ENCODE data around the gene SOX6. TPM values are rescaled to one million over a fixed set of nuclear protein-coding genes. Genes with fewer than 3 reads are reported as not detected.
"Not testable (repeated sequence)": the region's sequence is repeated elsewhere in the genome, so short reads cannot be mapped to it uniquely, and the experiment has no call there.

SOX6 gene
- total RNA-seq, 2 experiments from 2014 or later = 0.20 TPM; not detected in 1

- Mint-ChIP-seq H3K4me3 (no peak overlapping the region), H3K36me3 (ENCODE audit: low read depth) (no peaks in the 10 kb centered on the region), H3K27me3 (no peaks in the 10 kb centered on the region), H3K9me3 (no peaks in the 10 kb centered on the region), H3K4me1 (ENCODE audit: low read depth) (no peaks in the 10 kb centered on the region), H3K27ac (no peak overlapping the region)
- ChIA-PET POLR2A (no interaction called here), CTCF (no interaction called here)
- no peak for TF ChIP-seq CTCF (IDR thresholded peaks at IDR 0.05)
- Histone ChIP-seq H3K27ac (ENCODE audit: low read depth in 1 of 2, low read length in 2 of 2) (no peak overlapping the region), H3K36me3 (ENCODE audit: insufficient read depth, low read length) (no peaks in the 10 kb centered on the region), H3K27me3 (ENCODE audit: control insufficient read depth in 1 of 2, insufficient read depth in 2 of 2, low read length in 2 of 2) (no peaks in the 10 kb centered on the region), H3K9me3 (ENCODE audit: control insufficient read depth in 1 of 2, insufficient read depth in 1 of 2, low read length in 2 of 2) (no peaks in the 10 kb centered on the region), H3K4me3 (ENCODE audit: low read length) (no peak overlapping the region), H3K4me1 (ENCODE audit: insufficient read depth, low read length) (no peaks in the 10 kb centered on the region)
- no peak for DNase-seq
- intact Hi-C loops (cut with DNase I, micrococcal nuclease) = no loop called here
- ATAC-seq (ENCODE audit: poor library complexity) = no peak
Observed at GRCh38 chr11:16377746-16378145, 21.4 kb upstream of the SOX6 start.

- H3K9me3 ChIP-seq (ENCODE audit: control insufficient read depth in 1 of 2, insufficient read depth in 1 of 2, low read length in 2 of 2); H3K27ac ChIP-seq (ENCODE audit: low read depth in 1 of 2, low read length in 2 of 2); H3K4me3 Mint-ChIP-seq; POLR2A ChIA-PET; H3K4me1 Mint-ChIP-seq (ENCODE audit: low read depth); H3K27me3 Mint-ChIP-seq; H3K9me3 Mint-ChIP-seq; H3K36me3 ChIP-seq (ENCODE audit: insufficient read depth, low read length); H3K27me3 ChIP-seq (ENCODE audit: control insufficient read depth in 1 of 2, insufficient read depth in 2 of 2, low read length in 2 of 2); H3K27ac Mint-ChIP-seq; CTCF ChIA-PET; DNase-seq; H3K36me3 Mint-ChIP-seq (ENCODE audit: low read depth); H3K4me1 ChIP-seq (ENCODE audit: insufficient read depth, low read length); H3K4me3 ChIP-seq (ENCODE audit: low read length); ATAC-seq (ENCODE audit: poor library complexity); intact Hi-C loops (cut with DNase I, micrococcal nuclease): not testable (repeated sequence)
Observed at GRCh38 chr11:16375664-16376063, 19.3 kb upstream of the SOX6 start.

GRCh38 chr11:16373768-16374167 lies 17.4 kb upstream of the SOX6 start:
- H3K27me3 ChIP-seq (ENCODE audit: control insufficient read depth in 1 of 2, insufficient read depth in 2 of 2, low read length in 2 of 2) = no peaks in the 10 kb centered on the region
- ChIA-PET CTCF (no interaction called here), POLR2A (no interaction called here)
- Mint-ChIP-seq H3K27me3 (no peaks in the 10 kb centered on the region), H3K4me1 (ENCODE audit: low read depth) (no peaks in the 10 kb centered on the region), H3K9me3 (no peaks in the 10 kb centered on the region), H3K4me3 (no peak overlapping the region), H3K36me3 (ENCODE audit: low read depth) (no peaks in the 10 kb centered on the region), H3K27ac (no peak overlapping the region)
- no peaks in the 10 kb centered on the region for H3K9me3 ChIP-seq (ENCODE audit: control insufficient read depth in 1 of 2, insufficient read depth in 1 of 2, low read length in 2 of 2)
- H3K27ac ChIP-seq (ENCODE audit: low read depth in 1 of 2, low read length in 2 of 2) = no peak overlapping the region
- ATAC-seq (ENCODE audit: poor library complexity) (no peak), DNase-seq (no peak)
- no peak overlapping the region for H3K4me3 ChIP-seq (ENCODE audit: low read length)
- no peak for TF ChIP-seq CTCF (IDR thresholded peaks at IDR 0.05)
- intact Hi-C loops (cut with DNase I, micrococcal nuclease) = no loop called here
- no peaks in the 10 kb centered on the region for H3K36me3 ChIP-seq (ENCODE audit: insufficient read depth, low read length)
- H3K4me1 ChIP-seq (ENCODE audit: insufficient read depth, low read length) = no peaks in the 10 kb centered on the region

GRCh38 chr11:16372355-16372754 lies 16.0 kb upstream of the SOX6 start:
- H3K27me3 Mint-ChIP-seq = no peaks in the 10 kb centered on the region
- no peak overlapping the region for H3K4me3 ChIP-seq (ENCODE audit: low read length)
- TF ChIP-seq CTCF (IDR thresholded peaks at IDR 0.05) = no peak
- no peak overlapping the region for H3K27ac Mint-ChIP-seq
- no peak overlapping the region for H3K27ac ChIP-seq (ENCODE audit: low read depth in 1 of 2, low read length in 2 of 2)
- H3K4me1 ChIP-seq (ENCODE audit: insufficient read depth, low read length) = no peaks in the 10 kb centered on the region
- ATAC-seq (ENCODE audit: poor library complexity) (no peak), DNase-seq (no peak)
- POLR2A ChIA-PET = no interaction called here
- H3K9me3 Mint-ChIP-seq = no peaks in the 10 kb centered on the region
- H3K4me1 Mint-ChIP-seq (ENCODE audit: low read depth) = no peaks in the 10 kb centered on the region
- H3K36me3 Mint-ChIP-seq (ENCODE audit: low read depth) = no peaks in the 10 kb centered on the region
- H3K27me3 ChIP-seq (ENCODE audit: control insufficient read depth in 1 of 2, insufficient read depth in 2 of 2, low read length in 2 of 2) = no peaks in the 10 kb centered on the region
- no peaks in the 10 kb centered on the region for H3K9me3 ChIP-seq (ENCODE audit: control insufficient read depth in 1 of 2, insufficient read depth in 1 of 2, low read length in 2 of 2)
- no peak overlapping the region for H3K4me3 Mint-ChIP-seq
- intact Hi-C loops (cut with DNase I, micrococcal nuclease) = no loop called here
- H3K36me3 ChIP-seq (ENCODE audit: insufficient read depth, low read length) = no peaks in the 10 kb centered on the region
- CTCF ChIA-PET = no interaction called here
